IMR-90 (cell line): ENCODE results near the gene ZNF782. TPM values are rescaled to one million over a fixed set of nuclear protein-coding genes. Genes with fewer than 3 reads are reported as not detected.
A peak's percentile ranks its signal among the peaks of the same experiment; 100 is the strongest.

Experiments used
- ATAC-seq: fragments of 200-7000 bp; cut with Tn5 transposase; 2 replicates; pipeline ENCODE4 v1.9.1; 2020; ENCODE audit warnings: low read depth, mild to moderate bottlenecking, moderate library complexity
- BruUV-seq: library from RNA; stranded (reverse); fragments of 400-500 nt; replicated peaks from 2 replicates; lab custom pipeline; 2021; lab: Mats Ljungman, UMichigan
- CTCF ChIA-PET: fragments of 300-600 bp; formaldehyde crosslinking; extraction: SDS; loops from one replicate; lab custom pipeline; 2021; ENCODE audit warnings: antibody characterized with exemption; lab: Yijun Ruan, JAX
- POLR2A ChIA-PET: fragments of 300-600 bp; sonication (Branson Sonifier 250); formaldehyde crosslinking; loops from one replicate; lab custom pipeline; 2022; ENCODE audit warnings: antibody characterized with exemption; ENCODE audit not compliant: unreplicated experiment; lab: Charles Lee
- DNase-seq: peaks from one replicate; pipeline ENCODE4 v3.0.0; 2013
- H2AFZ ChIP-seq: replicated peaks from 2 replicates; pipeline ENCODE3; 2013; ENCODE audit warnings: low read length, mild to moderate bottlenecking; ENCODE audit not compliant: poor library complexity
- H2AK5ac ChIP-seq: 2 replicates; pipeline ENCODE4 v1.6.1; 2013; ENCODE audit warnings: low read depth, low read length, inconsistent platforms
- H2AK9ac ChIP-seq: replicated peaks from 2 replicates; pipeline ENCODE3; 2013; ENCODE audit warnings: mild to moderate bottlenecking, low read depth, low read length, moderate library complexity; ENCODE audit not compliant: poor library complexity
- H2BK120ac ChIP-seq: 2 replicates; pipeline ENCODE4 v1.6.1; 2013; ENCODE audit warnings: low read depth, low read length, inconsistent platforms
- H2BK15ac ChIP-seq: 3 replicates; pipeline ENCODE4 v1.6.1; 2013; ENCODE audit warnings: low read depth, low read length, inconsistent platforms
- H2BK20ac ChIP-seq: 2 replicates; pipeline ENCODE4 v1.6.1; 2013; ENCODE audit warnings: low read depth, mild to moderate bottlenecking, inconsistent platforms, low read length, moderate library complexity
- H2BK5ac ChIP-seq: 2 replicates; pipeline ENCODE4 v1.6.1; 2013; ENCODE audit warnings: mild to moderate bottlenecking, low read depth, low read length, inconsistent platforms; ENCODE audit not compliant: poor library complexity, severe bottlenecking
- H3K14ac ChIP-seq: replicated peaks from 2 replicates; pipeline ENCODE4 v1.6.1; 2013; ENCODE audit warnings: low read depth, low read length, inconsistent platforms
- H3K18ac ChIP-seq: 2 replicates; pipeline ENCODE4 v1.6.1; 2013; ENCODE audit warnings: low read depth, low read length, control low read depth
- H3K23ac ChIP-seq: 2 replicates; pipeline ENCODE4 v1.6.1; 2013; ENCODE audit warnings: low read depth, low read length, inconsistent platforms
- H3K27ac ChIP-seq: 2 replicates; pipeline ENCODE4 v1.5.1; 2013; ENCODE audit warnings: mild to moderate bottlenecking, control low read depth, low read length; ENCODE audit not compliant: insufficient read depth
- H3K27me3 ChIP-seq: 2 replicates; pipeline ENCODE4 v1.6.1; 2013; ENCODE audit warnings: low read length; ENCODE audit not compliant: control insufficient read depth, insufficient read depth
- H3K36me3 ChIP-seq: 2 replicates; pipeline ENCODE4 v1.6.1; 2013; ENCODE audit warnings: low read length, mixed read lengths; ENCODE audit not compliant: control insufficient read depth, insufficient read depth
- H3K4ac ChIP-seq: 2 replicates; pipeline ENCODE4 v1.6.1; 2013; ENCODE audit warnings: low read depth, low read length, inconsistent platforms
- H3K4me1 ChIP-seq: 2 replicates; pipeline ENCODE4 v1.6.1; 2013; ENCODE audit warnings: low read length, mixed read lengths; ENCODE audit not compliant: control insufficient read depth, insufficient read depth
- H3K4me2 ChIP-seq: 2 replicates; pipeline ENCODE4 v1.6.1; 2013; ENCODE audit warnings: low read depth, mild to moderate bottlenecking, control low read depth, low read length, moderate library complexity
- H3K4me3 ChIP-seq: 2 replicates; pipeline ENCODE4 v1.5.1; 2013; ENCODE audit warnings: low read depth, mild to moderate bottlenecking, control low read depth, low read length, moderate library complexity; ENCODE audit not compliant: insufficient read depth
- H3K56ac ChIP-seq: 2 replicates; pipeline ENCODE4 v1.6.1; 2013; ENCODE audit warnings: low read length, inconsistent platforms; ENCODE audit not compliant: insufficient read depth; ENCODE audit errors: extremely low read depth
- H3K79me1 ChIP-seq, 2 experiments: 2 replicates each; pipeline ENCODE4 v1.6.1; 2013; ENCODE audit warnings: low read length in 2 of 2, inconsistent platforms in 1 of 2, low read depth in 1 of 2
- H3K9ac ChIP-seq: 2 replicates; pipeline ENCODE4 v1.6.1; 2013; ENCODE audit warnings: low read depth, low read length, control low read depth
- H3K9me1 ChIP-seq: 2 replicates; pipeline ENCODE4 v1.6.1; 2013; ENCODE audit warnings: low read length, inconsistent platforms; ENCODE audit not compliant: insufficient read depth
- H3K9me3 ChIP-seq: 2 replicates; pipeline ENCODE4 v1.6.1; 2013; ENCODE audit warnings: low read length; ENCODE audit not compliant: control insufficient read depth, insufficient read depth
- H4K20me1 ChIP-seq: 2 replicates; pipeline ENCODE4 v1.6.1; 2013; ENCODE audit warnings: low read length, inconsistent platforms; ENCODE audit not compliant: insufficient read depth
- H4K5ac ChIP-seq: 2 replicates; pipeline ENCODE4 v1.6.1; 2013; ENCODE audit warnings: mild to moderate bottlenecking, low read depth, low read length, control low read depth
- H4K8ac ChIP-seq, 2 experiments: 2 replicates each; pipeline ENCODE4 v1.6.1; 2013; ENCODE audit warnings: low read depth in 2 of 2, low read length in 2 of 2, control low read depth in 1 of 2, inconsistent platforms in 1 of 2
- H4K91ac ChIP-seq: 2 replicates; pipeline ENCODE4 v1.6.1; 2013; ENCODE audit warnings: low read depth, low read length, inconsistent platforms; ENCODE audit not compliant: insufficient read depth
- BHLHE40 ChIP-seq: fragments of 150-350 bp; IDR thresholded peaks from 2 replicates; pipeline ENCODE4 v1.6.1; 2016; ENCODE audit warnings: mild to moderate bottlenecking, low read depth, low read length
- CHD1 ChIP-seq: IDR thresholded peaks from 2 replicates; pipeline ENCODE4 v1.6.1; 2012; ENCODE audit warnings: low read depth, low read length, improper control_type of control experiment
- FOS ChIP-seq: fragments of 150-350 bp; IDR thresholded peaks from 2 replicates; pipeline ENCODE4 v1.6.1; 2016; ENCODE audit warnings: low read depth, low read length
- NFE2L2 ChIP-seq: fragments of 150-350 bp; IDR thresholded peaks from 2 replicates; pipeline ENCODE4 v1.6.1; 2016; ENCODE audit warnings: low read depth, mild to moderate bottlenecking, low read length
- RCOR1 ChIP-seq: IDR thresholded peaks from 2 replicates; pipeline ENCODE4 v1.6.1; 2012; ENCODE audit warnings: mild to moderate bottlenecking, low read length, improper control_type of control experiment; ENCODE audit not compliant: insufficient replicate concordance
- WGBS, 2 experiments: methylation state at CpG; one replicate each; pipeline versions ENCODE4 v1.1.5 to v1.1.7; 2013; ENCODE audit warnings: missing lambda C conversion rate in 2 of 2; ENCODE audit not compliant: insufficient read length in 1 of 2; ENCODE audit errors: extremely low coverage in 2 of 2; 5-methylcytosine and 5-hydroxymethylcytosine counted together
- dilution Hi-C: fragments of 300-500 bp; cut with HindIII; formaldehyde crosslinking; loops from one replicate; pipeline ENCODE4 v1.14.3; 2018; ENCODE audit warnings: low sequenced_read_pairs; ENCODE audit not compliant: unreplicated experiment
- in situ Hi-C: fragments of 300-500 bp; cut with MboI; formaldehyde crosslinking; loops from 3 replicates; pipeline ENCODE4 v1.14.3; 2019; ENCODE audit warnings: low sequenced_read_pairs, inconsistent platforms, mixed read lengths
- intact Hi-C: fragments of 100-400 bp; cut with micrococcal nuclease; formaldehyde crosslinking; loops from 2 replicates; pipeline ENCODE4 v1.10.0; 2022
- polyA plus RNA-seq, 3 experiments: library from polyadenylated mRNA; depleted of rRNA; stranded (reverse); fragments of >200 nt; gene quantifications; 2 replicates each; pipeline ENCODE4 v1.2.3, GENCODE V29; 2012; ENCODE audit warnings: low replicate concordance in 1 of 3
- total RNA-seq: library from RNA; depleted of rRNA; stranded (reverse); fragments of >200 nt; gene quantifications from 2 replicates; pipeline ENCODE4 v1.2.3, GENCODE V29; 2012
- TF ChIP-seq, protein P1 (sequence below): fragments of 150-350 bp; IDR thresholded peaks from 2 replicates; pipeline ENCODE4 v1.6.1; 2017; ENCODE audit warnings: mild to moderate bottlenecking, antibody characterized with exemption, low read length, low read depth

ZNF782 gene
- total and polyA plus RNA-seq, 2 of the 4 experiments (the other 2 are of a cell fraction), result 0.86 to 4.3 TPM

DNA sequence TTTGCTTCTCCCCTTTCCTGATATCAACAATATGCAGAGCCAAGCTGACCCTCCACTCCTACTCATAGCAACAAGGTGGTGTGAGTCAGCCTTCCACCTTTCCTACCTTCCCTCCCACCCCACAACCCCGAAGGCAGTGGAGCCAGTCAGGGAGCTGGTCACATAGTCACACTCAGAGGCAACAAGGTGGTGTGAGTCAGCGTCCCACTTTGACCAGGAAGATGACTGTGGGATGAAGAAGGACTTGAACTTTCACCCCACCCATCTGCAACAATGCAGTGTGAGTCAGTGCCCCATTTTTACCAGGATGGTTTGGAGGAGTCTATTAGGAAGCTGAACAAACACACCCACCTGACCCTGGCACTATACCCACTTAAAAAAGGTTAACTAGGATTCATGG lies 30.1 kb upstream of the ZNF782 start:
- CTCF ChIA-PET, result no interaction called here
- no peak overlapping the region for H3K4ac ChIP-seq
- peak; percentile 85 for ATAC-seq

More for the DNA sequence above, 30.1 kb upstream of the ZNF782 start:
- no CpG with 5 or more reads among the region's 2 CpGs for WGBS, 2 experiments
- H4K20me1 ChIP-seq, result no peaks in the 10 kb centered on the region
- no peak overlapping the region for H2AK5ac ChIP-seq
- no peaks in the 10 kb centered on the region for H3K27me3 ChIP-seq
- POLR2A ChIA-PET, result no interaction called here
- H2AK9ac ChIP-seq, result no peak overlapping the region
- in situ Hi-C loops, result no loop called here
- no peak for TF ChIP-seq CHD1
- peak; percentile 66 for TF ChIP-seq RCOR1
- TF ChIP-seq, protein P1, sequence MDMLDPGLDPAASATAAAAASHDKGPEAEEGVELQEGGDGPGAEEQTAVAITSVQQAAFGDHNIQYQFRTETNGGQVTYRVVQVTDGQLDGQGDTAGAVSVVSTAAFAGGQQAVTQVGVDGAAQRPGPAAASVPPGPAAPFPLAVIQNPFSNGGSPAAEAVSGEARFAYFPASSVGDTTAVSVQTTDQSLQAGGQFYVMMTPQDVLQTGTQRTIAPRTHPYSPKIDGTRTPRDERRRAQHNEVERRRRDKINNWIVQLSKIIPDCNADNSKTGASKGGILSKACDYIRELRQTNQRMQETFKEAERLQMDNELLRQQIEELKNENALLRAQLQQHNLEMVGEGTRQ, result no peak
- TF ChIP-seq NFE2L2, result no peak
- TF ChIP-seq BHLHE40, result no peak; the same call in 1 of the 2 replicates
- 0 out of 2 replicates have a peak, but pooled peaks have one; percentile 27 for TF ChIP-seq FOS
- DNase-seq, result peak; percentile 82
- no peak overlapping the region for H4K5ac ChIP-seq
- no peak overlapping the region for H2BK15ac ChIP-seq
- H3K4me3 ChIP-seq, result no peak overlapping the region
- no peak overlapping the region for H3K14ac ChIP-seq
- BruUV-seq, result no TSS peak
- 0 out of 4 replicates have a peak, but pooled peaks cover 0 to 4% of the 10 kb centered on the region in 2 experiments for H3K79me1 ChIP-seq
- no peak overlapping the region for H4K8ac ChIP-seq
- H3K9me3 ChIP-seq, result no peaks in the 10 kb centered on the region
- H2BK120ac ChIP-seq, result no peak overlapping the region
- no peak overlapping the region for H2BK20ac ChIP-seq
- dilution Hi-C loops, result no loop called here
- no peak overlapping the region for H3K23ac ChIP-seq
- H4K91ac ChIP-seq, result no peak overlapping the region
- no peak overlapping the region for H3K27ac ChIP-seq
- no peak overlapping the region for H3K9ac ChIP-seq
- no peak overlapping the region for H2AFZ ChIP-seq
- H3K56ac ChIP-seq, result no peak overlapping the region
- no peak overlapping the region for H2BK5ac ChIP-seq
- H3K4me1 ChIP-seq, result peaks cover 5% of the 10 kb centered on the region
- H3K9me1 ChIP-seq, result peaks cover 5% of the 10 kb centered on the region
- no peak overlapping the region for H3K18ac ChIP-seq
- peak overlapping the region; percentile 20; the same call in 1 of the 2 replicates for H3K4me2 ChIP-seq
- intact Hi-C loops, result no loop called here
- no peaks in the 10 kb centered on the region for H3K36me3 ChIP-seq
